ENCODE data around the gene GAP43. TPM values are rescaled to one million over a fixed set of nuclear protein-coding genes. Genes with fewer than 3 reads are reported as not detected.

Gene GAP43
- total and polyA plus RNA-seq, 2 of the 13 experiments (the other 11 are each of a cell fraction or from before 2014, with no cell fraction given), result not detected

DNA sequence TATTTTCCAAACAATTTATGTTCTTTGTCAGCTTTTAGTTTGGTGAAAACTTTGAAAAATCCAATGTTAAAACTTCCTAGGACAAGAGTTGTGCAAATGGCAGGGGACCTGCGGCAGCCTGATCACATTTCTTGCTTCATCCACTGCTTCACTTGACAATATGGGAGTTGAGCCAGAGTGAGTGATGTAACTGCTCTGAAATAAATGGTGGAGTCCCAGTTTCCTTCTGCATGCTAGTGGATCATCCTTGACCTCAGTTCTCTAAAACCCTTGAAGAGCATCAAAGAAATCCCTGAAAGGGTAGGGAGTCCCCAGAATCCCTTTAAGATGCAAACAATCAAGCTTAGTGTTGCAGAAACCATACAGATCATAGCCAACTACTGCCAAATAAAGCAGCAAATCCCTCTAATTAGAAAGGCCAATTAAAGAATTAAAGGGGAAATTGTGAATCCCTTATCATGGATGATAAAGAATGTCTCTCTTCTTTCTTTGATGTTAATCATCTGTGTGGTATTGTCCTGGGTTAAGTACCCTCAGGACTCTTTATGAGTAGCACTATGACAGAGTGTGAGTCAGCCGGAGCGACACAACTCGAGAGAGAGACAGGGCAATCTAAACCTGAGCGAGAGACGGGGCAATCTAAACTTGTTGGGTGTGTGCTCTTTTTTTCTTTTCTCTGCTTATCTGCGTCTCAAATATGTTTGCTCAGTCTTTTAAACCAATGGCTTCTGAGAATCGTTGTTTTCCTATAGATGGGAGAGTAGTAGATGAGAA is 41.8 kb upstream of the GAP43 start (continued):
- TF ChIP-seq ZNF7 (CRISPR knock-in tag; IDR thresholded peaks at IDR 0.05) (no peak), SRSF9 (IDR thresholded peaks at IDR 0.05; ENCODE audit: borderline replicate concordance, insufficient read depth, low read depth, low read length, poor library complexity, severe bottlenecking) (no peak), TGIF2 (CRISPR knock-in tag; IDR thresholded peaks at IDR 0.05) (no peak), ZNF672 (CRISPR knock-in tag; IDR thresholded peaks at IDR 0.05) (no peak)

DNA sequence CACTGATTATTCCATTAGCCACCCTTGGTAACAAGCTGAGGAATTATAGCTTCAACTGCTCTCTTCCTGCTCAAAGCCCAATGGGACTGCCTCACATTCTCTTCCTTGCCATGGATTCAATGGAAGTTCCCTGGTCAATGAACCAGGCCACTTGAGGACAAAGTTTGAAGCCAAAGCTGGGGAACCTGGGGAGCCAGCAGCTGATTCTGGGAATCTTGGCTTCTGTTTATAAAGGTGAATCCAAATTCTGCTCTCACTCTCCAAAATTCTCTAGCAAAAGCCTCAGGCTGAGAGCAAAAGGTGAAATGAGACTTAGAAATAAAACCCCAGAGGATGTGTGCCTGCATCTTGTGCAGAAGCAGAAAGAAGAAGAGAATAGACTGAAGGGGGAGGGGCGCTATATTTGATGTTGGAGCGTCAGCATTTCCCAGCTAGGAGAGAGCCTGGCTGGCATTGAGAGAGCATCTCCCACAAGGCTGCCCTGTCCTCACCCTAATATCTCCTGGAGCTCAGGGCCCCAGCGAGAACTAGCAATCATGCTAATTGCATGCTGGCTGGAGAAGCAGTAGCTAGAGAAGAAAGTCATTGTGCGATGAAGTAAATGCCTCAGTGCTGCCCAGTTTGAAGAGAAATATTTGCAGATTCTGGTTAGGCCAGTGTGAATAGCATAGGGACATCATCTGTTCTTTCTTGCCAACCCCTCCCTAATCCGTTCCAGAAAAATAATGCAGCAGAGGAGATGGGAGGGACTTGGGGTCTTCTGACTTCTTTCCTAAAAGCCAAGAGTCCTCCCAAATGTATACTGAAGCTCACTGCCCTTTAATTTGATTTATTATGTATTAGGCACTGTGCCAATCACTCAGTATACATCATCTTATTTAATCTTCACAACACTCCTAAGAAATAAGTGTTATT is 34.9 kb upstream of the GAP43 start:
- no peak for FAIRE-seq
- BruUV-seq (replicated peaks), result no TSS peak
- 4% methylated on average over 4 of the region's 5 CpGs for WGBS (ENCODE audit: low lambda C conversion rate)

More for the DNA sequence above, 34.9 kb upstream of the GAP43 start:
- H3K4me3 ChIP-seq (replicated peaks in 1 of 3; ENCODE audit: insufficient read depth in 1 of 3, low read depth in 2 of 3, low read length in 3 of 3), result no peak overlapping the region
- ATAC-seq, result no peak
- in situ Hi-C loops (cut with HindIII; ENCODE audit: extremely low pct_ligation_motif_present, low pct_unique_long_range_greater_than_20kb) (no loop called here), intact Hi-C loops (cut with micrococcal nuclease; ENCODE audit: unreplicated experiment) (no loop called here)
- TF ChIP-seq ZNF530 (CRISPR knock-in tag; IDR thresholded peaks at IDR 0.05; ENCODE audit: low read depth) (no peak), SRSF1 (optimal IDR thresholded peaks at IDR 0.05; ENCODE audit: low read depth, low read length) (no peak), TAF1 (CRISPR knock-in tag; IDR thresholded peaks at IDR 0.05) (no peak), ZNF17 (CRISPR knock-in tag; IDR thresholded peaks at IDR 0.05) (no peak), CEBPG (CRISPR knock-in tag; IDR thresholded peaks at IDR 0.05) (no peak), CBX1 (IDR thresholded peaks at IDR 0.05; ENCODE audit: low read depth) (no peak), FOSL1 (CRISPR knock-in tag; IDR thresholded peaks at IDR 0.05; ENCODE audit: borderline replicate concordance) (no peak), BRD4 (CRISPR knock-in tag; IDR thresholded peaks at IDR 0.05) (no peak), NBN (conservative IDR thresholded peaks at IDR 0.05) (no peak), ZSCAN31 (CRISPR knock-in tag; IDR thresholded peaks at IDR 0.05; ENCODE audit: low read depth) (no peak), ISL2 (CRISPR knock-in tag; IDR thresholded peaks at IDR 0.05) (no peak), ZNF790 (CRISPR knock-in tag; IDR thresholded peaks at IDR 0.05; ENCODE audit: borderline replicate concordance) (no peak)
- TF ChIP-seq, protein P1, sequence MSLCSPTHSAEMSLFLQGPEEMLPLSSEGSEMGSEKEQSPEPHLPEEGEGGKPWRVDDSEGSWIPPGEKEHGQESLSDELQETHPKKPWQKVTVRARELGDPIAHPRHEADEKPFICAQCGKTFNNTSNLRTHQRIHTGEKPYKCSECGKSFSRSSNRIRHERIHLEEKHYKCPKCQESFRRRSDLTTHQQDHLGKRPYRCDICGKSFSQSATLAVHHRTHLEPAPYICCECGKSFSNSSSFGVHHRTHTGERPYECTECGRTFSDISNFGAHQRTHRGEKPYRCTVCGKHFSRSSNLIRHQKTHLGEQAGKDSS (CRISPR knock-in tag; IDR thresholded peaks at IDR 0.05; ENCODE audit: borderline replicate concordance, low read depth), result no peak
- TF ChIP-seq, protein P2, sequence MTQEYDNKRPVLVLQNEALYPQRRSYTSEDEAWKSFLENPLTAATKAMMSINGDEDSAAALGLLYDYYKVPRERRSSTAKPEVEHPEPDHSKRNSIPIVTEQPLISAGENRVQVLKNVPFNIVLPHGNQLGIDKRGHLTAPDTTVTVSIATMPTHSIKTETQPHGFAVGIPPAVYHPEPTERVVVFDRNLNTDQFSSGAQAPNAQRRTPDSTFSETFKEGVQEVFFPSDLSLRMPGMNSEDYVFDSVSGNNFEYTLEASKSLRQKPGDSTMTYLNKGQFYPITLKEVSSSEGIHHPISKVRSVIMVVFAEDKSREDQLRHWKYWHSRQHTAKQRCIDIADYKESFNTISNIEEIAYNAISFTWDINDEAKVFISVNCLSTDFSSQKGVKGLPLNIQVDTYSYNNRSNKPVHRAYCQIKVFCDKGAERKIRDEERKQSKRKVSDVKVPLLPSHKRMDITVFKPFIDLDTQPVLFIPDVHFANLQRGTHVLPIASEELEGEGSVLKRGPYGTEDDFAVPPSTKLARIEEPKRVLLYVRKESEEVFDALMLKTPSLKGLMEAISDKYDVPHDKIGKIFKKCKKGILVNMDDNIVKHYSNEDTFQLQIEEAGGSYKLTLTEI (CRISPR knock-in tag; conservative IDR thresholded peaks at IDR 0.05), result no peak
- TF ChIP-seq, protein P3, sequence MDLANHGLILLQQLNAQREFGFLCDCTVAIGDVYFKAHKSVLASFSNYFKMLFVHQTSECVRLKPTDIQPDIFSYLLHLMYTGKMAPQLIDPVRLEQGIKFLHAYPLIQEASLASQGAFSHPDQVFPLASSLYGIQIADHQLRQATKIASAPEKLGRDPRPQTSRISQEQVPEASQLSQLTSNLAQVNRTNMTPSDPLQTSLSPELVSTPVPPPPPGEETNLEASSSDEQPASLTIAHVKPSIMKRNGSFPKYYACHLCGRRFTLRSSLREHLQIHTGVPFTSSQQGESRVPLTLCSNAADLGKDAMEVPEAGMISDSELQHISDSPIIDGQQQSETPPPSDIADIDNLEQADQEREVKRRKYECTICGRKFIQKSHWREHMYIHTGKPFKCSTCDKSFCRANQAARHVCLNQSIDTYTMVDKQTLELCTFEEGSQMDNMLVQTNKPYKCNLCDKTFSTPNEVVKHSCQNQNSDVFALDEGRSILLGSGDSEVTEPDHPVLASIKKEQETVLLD (CRISPR knock-in tag; IDR thresholded peaks at IDR 0.05; ENCODE audit: low read depth), result no peak
- H3K27me3 ChIP-seq (ENCODE audit: control insufficient read depth in 1 of 2, insufficient read depth in 2 of 2, low read length in 2 of 2), result no peaks in the 10 kb centered on the region
- no peaks in the 10 kb centered on the region for H3K4me1 ChIP-seq (ENCODE audit: insufficient read depth, low read length)
- H3K36me3 ChIP-seq (replicated peaks in 1 of 2; ENCODE audit: control insufficient read depth in 1 of 2, insufficient read depth in 2 of 2, low read length in 2 of 2), result no peaks in the 10 kb centered on the region
- CTCF ChIA-PET (ENCODE audit: low intra/inter-chr PET ratio, low total read pairs), result no interaction called here
- no peaks in the 10 kb centered on the region for H3K79me2 ChIP-seq (ENCODE audit: insufficient read depth, low read length)
- H3K27ac ChIP-seq (ENCODE audit: extremely low read length, insufficient read depth, low read length), result no peak overlapping the region
- no peaks in the 10 kb centered on the region for H4K20me1 ChIP-seq (ENCODE audit: insufficient read depth, low read length)
- POLR2A ChIA-PET, result no interaction called here
- H3K9ac ChIP-seq (ENCODE audit: insufficient read depth, low read depth, low read length), result no peak overlapping the region
- H3K4me2 ChIP-seq (ENCODE audit: low read depth, low read length), result no peak overlapping the region
- H3K9me3 ChIP-seq (ENCODE audit: low read length), result no peaks in the 10 kb centered on the region
- H2AFZ ChIP-seq (ENCODE audit: low read length), result no peak overlapping the region
- DNase-seq (ENCODE audit: low spot score), result no peak
